Hepatocyte (in vitro differentiated cells): ENCODE measurements around the gene DMD. TPM values are rescaled to one million over a fixed set of nuclear protein-coding genes. Genes with fewer than 3 reads are reported as not detected.

Experiments
- DNase-seq: peaks from one replicate; pipeline ENCODE4 v3.0.0-alpha.2; 2016; ENCODE audit warnings: low spot score
- H2AFZ ChIP-seq: fragments of 200-600 bp; sonication (generic); 2 replicates; pipeline ENCODE4 v1.6.0; 2016; ENCODE audit warnings: antibody characterized with exemption, mild to moderate bottlenecking
- H3K27ac ChIP-seq: fragments of 200-600 bp; sonication (generic); 2 replicates; pipeline ENCODE4 v1.5.1; 2016; ENCODE audit warnings: mild to moderate bottlenecking
- H3K27me3 ChIP-seq: fragments of 200-600 bp; sonication (generic); 2 replicates; pipeline ENCODE4 v1.6.1; 2016
- H3K36me3 ChIP-seq: fragments of 200-600 bp; sonication (generic); replicated peaks from 2 replicates; pipeline ENCODE4 v1.5.1; 2016; ENCODE audit warnings: low read depth; ENCODE audit not compliant: insufficient read depth
- H3K4me1 ChIP-seq: fragments of 200-600 bp; sonication (generic); 2 replicates; pipeline ENCODE4 v1.5.1; 2016; ENCODE audit warnings: mild to moderate bottlenecking, moderate library complexity; ENCODE audit not compliant: insufficient read depth
- H3K4me2 ChIP-seq: fragments of 200-600 bp; sonication (generic); 2 replicates; pipeline ENCODE4 v1.6.0; 2016
- H3K4me3 ChIP-seq: fragments of 200-600 bp; sonication (generic); 2 replicates; pipeline ENCODE4 v1.5.1; 2016; ENCODE audit warnings: mild to moderate bottlenecking
- H3K79me2 ChIP-seq: fragments of 200-600 bp; sonication (generic); 2 replicates; pipeline ENCODE4 v1.6.0; 2017; ENCODE audit warnings: mild to moderate bottlenecking
- H3K9me2 ChIP-seq: fragments of 200-600 bp; sonication (generic); replicated peaks from 2 replicates; pipeline ENCODE4 v1.6.0; 2017; ENCODE audit warnings: mild to moderate bottlenecking; ENCODE audit not compliant: insufficient read depth
- H3K9me3 ChIP-seq: fragments of 200-600 bp; sonication (generic); 2 replicates; pipeline ENCODE4 v1.5.1; 2016; ENCODE audit warnings: low read depth, mild to moderate bottlenecking
- H4K20me1 ChIP-seq: fragments of 200-600 bp; sonication (generic); 2 replicates; pipeline ENCODE4 v1.6.0; 2016; ENCODE audit warnings: mild to moderate bottlenecking; ENCODE audit not compliant: insufficient read depth, poor library complexity, severe bottlenecking
- EZH2 ChIP-seq: fragments of 200-600 bp; sonication (generic); IDR thresholded peaks from 2 replicates; pipeline ENCODE4 v1.6.1; 2016; ENCODE audit warnings: antibody characterized with exemption, mild to moderate bottlenecking, borderline replicate concordance
- EZH2phosphoT487 ChIP-seq: fragments of 200-600 bp; sonication (generic); IDR thresholded peaks from one replicate; pipeline ENCODE4 v1.6.1; 2018; ENCODE audit warnings: antibody characterized with exemption, mild to moderate bottlenecking, low read depth, moderate library complexity; ENCODE audit not compliant: unreplicated experiment, severe bottlenecking
- WGBS: methylation state at CpG from one replicate; pipeline ENCODE4 v1.1.6; 2016; ENCODE audit warnings: low lambda C conversion rate; ENCODE audit errors: missing lambda C conversion rate; 5-methylcytosine and 5-hydroxymethylcytosine counted together
- polyA plus RNA-seq: library from polyadenylated mRNA; unstranded; fragments of >200 nt; fragmentation: Nextera tagmentation; extraction: Ambion mirVana; gene quantifications from 2 replicates; pipeline ENCODE4 v1.2.1, GENCODE V29; 2016
- total RNA-seq: library from RNA; depleted of rRNA; stranded (reverse); fragments of >200 nt; gene quantifications from 2 replicates; pipeline ENCODE4 v1.2.3, GENCODE V29; 2014
- TF ChIP-seq, protein P1 (sequence below): fragments of 200-600 bp; sonication (generic); IDR thresholded peaks from 2 replicates; pipeline ENCODE4 v1.5.1; 2016; ENCODE audit warnings: antibody characterized with exemption, mild to moderate bottlenecking; ENCODE audit not compliant: poor library complexity

Gene DMD
- total and polyA plus RNA-seq, 2 experiments from 2014 or later = 14.2 to 27.8 TPM

DNA sequence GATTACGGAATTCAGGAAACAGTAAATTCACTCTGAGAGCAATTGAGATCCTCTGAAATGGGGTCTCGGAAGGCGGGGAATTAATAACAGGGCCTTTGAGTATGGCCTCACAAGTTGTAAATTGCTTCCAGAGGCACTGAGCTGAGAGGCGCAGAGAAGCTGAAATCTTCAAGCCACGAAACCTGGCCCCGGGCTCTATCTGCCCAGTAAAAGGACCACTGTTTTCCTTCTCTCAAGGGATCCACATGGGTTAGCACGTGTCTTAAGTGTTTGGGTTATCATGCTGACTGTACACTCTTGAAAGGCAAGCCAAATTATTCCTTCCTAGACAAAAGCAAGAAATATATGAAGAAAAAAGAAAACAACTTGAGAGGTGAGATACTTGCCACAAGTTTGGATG, 1126.6 kb downstream of the DMD start:
- Histone ChIP-seq H3K4me3 (no peak overlapping the region), H3K27ac (no peak overlapping the region), H3K27me3 (no peaks in the 10 kb centered on the region), H3K4me1 (no peaks in the 10 kb centered on the region), H2AFZ (no peak overlapping the region), H3K9me2 (no peaks in the 10 kb centered on the region), H3K9me3 (no peaks in the 10 kb centered on the region), H4K20me1 (no peaks in the 10 kb centered on the region), H3K4me2 (no peak overlapping the region), H3K36me3 (no peaks in the 10 kb centered on the region), H3K79me2 (no peaks in the 10 kb centered on the region)
- TF ChIP-seq, protein P1, sequence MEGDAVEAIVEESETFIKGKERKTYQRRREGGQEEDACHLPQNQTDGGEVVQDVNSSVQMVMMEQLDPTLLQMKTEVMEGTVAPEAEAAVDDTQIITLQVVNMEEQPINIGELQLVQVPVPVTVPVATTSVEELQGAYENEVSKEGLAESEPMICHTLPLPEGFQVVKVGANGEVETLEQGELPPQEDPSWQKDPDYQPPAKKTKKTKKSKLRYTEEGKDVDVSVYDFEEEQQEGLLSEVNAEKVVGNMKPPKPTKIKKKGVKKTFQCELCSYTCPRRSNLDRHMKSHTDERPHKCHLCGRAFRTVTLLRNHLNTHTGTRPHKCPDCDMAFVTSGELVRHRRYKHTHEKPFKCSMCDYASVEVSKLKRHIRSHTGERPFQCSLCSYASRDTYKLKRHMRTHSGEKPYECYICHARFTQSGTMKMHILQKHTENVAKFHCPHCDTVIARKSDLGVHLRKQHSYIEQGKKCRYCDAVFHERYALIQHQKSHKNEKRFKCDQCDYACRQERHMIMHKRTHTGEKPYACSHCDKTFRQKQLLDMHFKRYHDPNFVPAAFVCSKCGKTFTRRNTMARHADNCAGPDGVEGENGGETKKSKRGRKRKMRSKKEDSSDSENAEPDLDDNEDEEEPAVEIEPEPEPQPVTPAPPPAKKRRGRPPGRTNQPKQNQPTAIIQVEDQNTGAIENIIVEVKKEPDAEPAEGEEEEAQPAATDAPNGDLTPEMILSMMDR = no peak
- no peak for TF ChIP-seq EZH2phosphoT487
- no peak for TF ChIP-seq EZH2
- WGBS = 80% methylated on average over 7 of the region's 7 CpGs
- DNase-seq = no peak

DNA sequence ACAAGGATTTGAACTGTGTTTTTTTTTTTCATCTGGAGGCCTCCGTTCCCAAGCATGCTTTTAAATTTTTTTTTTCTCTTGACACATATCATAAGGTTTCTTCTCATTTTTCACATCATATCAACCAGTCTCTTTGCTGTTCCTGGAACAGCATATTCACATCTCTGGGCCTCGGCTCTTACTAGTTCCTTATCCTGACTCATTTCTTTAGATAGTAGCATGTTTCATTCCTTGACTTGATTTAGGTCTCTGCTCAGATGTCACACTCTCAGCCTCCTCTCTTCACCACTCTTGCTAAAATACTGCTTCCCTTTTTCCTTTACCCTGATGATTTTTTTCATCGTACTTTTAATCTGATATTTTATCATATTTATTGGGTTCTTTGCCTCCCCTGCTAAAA, 1163.1 kb downstream of the DMD start:
- no peaks in the 10 kb centered on the region for H3K79me2 ChIP-seq
- no peak overlapping the region for H3K4me2 ChIP-seq
- no peaks in the 10 kb centered on the region for H4K20me1 ChIP-seq
- H3K27ac ChIP-seq = no peak overlapping the region
- DNase-seq = no peak
- no peaks in the 10 kb centered on the region for H3K9me2 ChIP-seq
- no peaks in the 10 kb centered on the region for H3K4me1 ChIP-seq
- TF ChIP-seq EZH2phosphoT487 = no peak
- TF ChIP-seq, protein P1 = no peak
- TF ChIP-seq EZH2 = no peak
- no peaks in the 10 kb centered on the region for H3K9me3 ChIP-seq
- no peak overlapping the region for H3K4me3 ChIP-seq
- WGBS = 89% methylated on average over 3 of the region's 3 CpGs
- no peak overlapping the region for H2AFZ ChIP-seq
- no peaks in the 10 kb centered on the region for H3K27me3 ChIP-seq
- no peaks in the 10 kb centered on the region for H3K36me3 ChIP-seq

DNA sequence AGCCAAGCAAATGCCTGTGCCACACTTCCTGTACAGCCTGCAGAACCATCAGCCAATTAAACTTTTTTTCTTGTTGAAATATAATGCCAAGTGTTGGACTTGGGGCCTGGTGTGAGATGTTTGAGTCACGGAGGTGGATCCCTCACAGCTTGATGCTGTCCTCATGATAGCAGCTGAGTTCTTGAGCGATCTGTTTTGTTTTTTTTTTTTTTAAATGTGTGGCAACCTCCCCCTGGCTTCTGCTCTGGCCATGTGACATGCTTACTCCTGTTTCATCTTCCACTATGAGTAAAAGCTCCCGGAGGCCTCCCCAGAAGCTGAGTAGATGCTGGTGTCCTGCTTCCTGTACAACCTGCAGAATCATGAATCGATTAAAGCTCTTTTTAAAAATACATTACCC, 1166.2 kb downstream of the DMD start:
- no peak for DNase-seq
- H4K20me1 ChIP-seq = no peaks in the 10 kb centered on the region
- H3K4me2 ChIP-seq = no peak overlapping the region
- no peaks in the 10 kb centered on the region for H3K4me1 ChIP-seq
- H3K36me3 ChIP-seq = no peaks in the 10 kb centered on the region
- no peak overlapping the region for H3K4me3 ChIP-seq
- no peak overlapping the region for H2AFZ ChIP-seq
- WGBS = 81% methylated on average over 3 of the region's 4 CpGs
- H3K27ac ChIP-seq = no peak overlapping the region
- TF ChIP-seq EZH2 (no peak), EZH2phosphoT487 (no peak)
- TF ChIP-seq, protein P1 = no peak
- no peaks in the 10 kb centered on the region for H3K9me3 ChIP-seq
- H3K9me2 ChIP-seq = no peaks in the 10 kb centered on the region
- no peaks in the 10 kb centered on the region for H3K27me3 ChIP-seq
- no peaks in the 10 kb centered on the region for H3K79me2 ChIP-seq

DNA sequence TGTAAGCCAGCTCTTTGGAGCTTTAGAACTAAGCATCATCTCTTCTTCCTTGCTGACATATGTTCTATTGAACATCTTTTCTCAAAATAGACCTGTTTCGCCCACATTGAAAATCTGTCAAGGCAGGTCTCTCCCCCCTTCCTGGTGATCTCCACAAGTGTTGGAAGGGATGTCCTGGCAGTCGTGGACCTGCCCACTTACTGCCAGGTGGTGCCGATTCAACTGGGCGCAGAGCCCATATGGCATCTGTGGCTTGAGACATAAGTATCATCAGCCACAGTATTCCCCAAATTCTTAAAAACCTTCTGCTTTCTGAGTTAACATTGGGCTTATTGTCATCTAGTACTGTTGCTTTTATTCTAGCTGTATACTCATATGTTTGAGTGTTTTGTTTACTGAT, 1170.2 kb downstream of the DMD start:
- no peak for DNase-seq
- Histone ChIP-seq H3K9me3 (no peaks in the 10 kb centered on the region), H2AFZ (no peak overlapping the region), H3K9me2 (no peaks in the 10 kb centered on the region), H3K27ac (no peak overlapping the region), H3K4me1 (no peaks in the 10 kb centered on the region), H4K20me1 (no peaks in the 10 kb centered on the region), H3K79me2 (no peaks in the 10 kb centered on the region), H3K4me2 (no peak overlapping the region), H3K36me3 (no peaks in the 10 kb centered on the region), H3K27me3 (no peaks in the 10 kb centered on the region), H3K4me3 (no peak overlapping the region)
- 83% methylated on average over 4 of the region's 4 CpGs for WGBS
- TF ChIP-seq, protein P1 = no peak
- TF ChIP-seq EZH2 (no peak), EZH2phosphoT487 (no peak)
